ENCODE results near the gene PAX6.

DNA sequence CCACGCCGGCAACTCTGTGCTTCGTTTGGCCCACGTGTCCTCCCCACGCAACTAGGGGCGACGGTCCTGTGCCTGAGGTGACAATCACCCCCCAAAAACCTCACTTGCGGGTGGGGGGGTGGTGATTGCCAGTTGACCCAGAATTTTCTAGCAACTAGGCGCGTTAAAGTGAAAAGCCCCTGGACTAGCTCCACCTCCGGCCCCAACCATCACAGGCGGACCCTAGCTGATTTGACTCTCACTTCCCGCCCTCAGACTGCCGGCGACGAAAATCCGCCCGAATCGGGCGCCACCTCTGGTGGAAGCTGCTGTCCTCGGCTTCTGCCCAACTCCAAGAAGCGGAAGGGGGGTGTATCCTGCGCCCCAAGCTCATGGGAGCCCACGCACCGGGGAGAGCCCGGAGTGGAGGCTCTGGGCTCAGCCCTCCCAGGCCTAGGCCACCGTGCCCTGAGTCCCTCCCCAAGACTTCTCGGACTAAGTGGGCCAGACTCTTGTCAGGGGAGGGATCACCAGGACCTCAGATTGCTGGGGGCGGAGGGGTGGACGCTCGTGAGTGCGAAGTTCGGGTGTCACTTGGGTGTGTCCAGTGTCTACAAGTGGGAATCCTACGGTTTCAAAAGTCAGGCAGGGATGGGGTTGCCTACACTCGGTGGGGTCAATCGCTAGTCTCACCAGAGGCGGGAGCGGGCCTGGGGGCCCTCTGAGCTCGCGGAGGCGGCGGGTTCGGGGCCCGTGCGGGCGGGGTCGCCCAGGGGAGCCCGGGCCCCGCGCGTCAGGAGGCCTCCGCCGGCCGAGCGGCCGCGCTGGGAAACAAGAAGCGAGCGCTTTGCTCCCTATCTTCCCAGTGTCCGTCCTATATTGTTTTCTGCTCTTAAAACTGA is 12.3 kb downstream of the PAX6 start:
- TF ChIP-seq ZNF8 (CRISPR knock-in tag; IDR thresholded peaks at IDR 0.05) (no peak), SNAI2 (CRISPR knock-in tag; IDR thresholded peaks at IDR 0.05) (no peak)
- TF ChIP-seq, protein P1, sequence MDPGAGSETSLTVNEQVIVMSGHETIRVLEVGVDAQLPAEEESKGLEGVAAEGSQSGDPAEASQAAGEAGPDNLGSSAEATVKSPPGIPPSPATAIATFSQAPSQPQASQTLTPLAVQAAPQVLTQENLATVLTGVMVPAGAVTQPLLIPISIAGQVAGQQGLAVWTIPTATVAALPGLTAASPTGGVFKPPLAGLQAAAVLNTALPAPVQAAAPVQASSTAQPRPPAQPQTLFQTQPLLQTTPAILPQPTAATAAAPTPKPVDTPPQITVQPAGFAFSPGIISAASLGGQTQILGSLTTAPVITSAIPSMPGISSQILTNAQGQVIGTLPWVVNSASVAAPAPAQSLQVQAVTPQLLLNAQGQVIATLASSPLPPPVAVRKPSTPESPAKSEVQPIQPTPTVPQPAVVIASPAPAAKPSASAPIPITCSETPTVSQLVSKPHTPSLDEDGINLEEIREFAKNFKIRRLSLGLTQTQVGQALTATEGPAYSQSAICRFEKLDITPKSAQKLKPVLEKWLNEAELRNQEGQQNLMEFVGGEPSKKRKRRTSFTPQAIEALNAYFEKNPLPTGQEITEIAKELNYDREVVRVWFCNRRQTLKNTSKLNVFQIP (CRISPR knock-in tag; IDR thresholded peaks at IDR 0.05; ENCODE audit: borderline replicate concordance, low read depth): no peak
